GM21367 (cell line): Measurements from ENCODE around the gene TRPM4.
"Not testable (repeated sequence)": the region's sequence is repeated elsewhere in the genome, so short reads cannot be mapped to it uniquely, and the experiment has no call there.

Experiments
- ATAC-seq: cut with Tn5 transposase; IDR thresholded peaks from one replicate; pipeline ENCODE4 v1.9.1; 2021; ENCODE audit not compliant: unreplicated experiment

Gene TRPM4

GRCh38 chr19:49157445-49158224 is at the start of gene TRPM4:
TRPM4 (plus strand) TSS chr19:49157792; CDS start chr19:49157867, 75 bp downstream.
- no peak for ATAC-seq

- no peak for ATAC-seq
Measured at GRCh38 chr19:49109051-49109450, 48.5 kb upstream of the TRPM4 start.

- ATAC-seq, result no peak
Measured at GRCh38 chr19:49109569-49110233, 47.9 kb upstream of the TRPM4 start.

DNA sequence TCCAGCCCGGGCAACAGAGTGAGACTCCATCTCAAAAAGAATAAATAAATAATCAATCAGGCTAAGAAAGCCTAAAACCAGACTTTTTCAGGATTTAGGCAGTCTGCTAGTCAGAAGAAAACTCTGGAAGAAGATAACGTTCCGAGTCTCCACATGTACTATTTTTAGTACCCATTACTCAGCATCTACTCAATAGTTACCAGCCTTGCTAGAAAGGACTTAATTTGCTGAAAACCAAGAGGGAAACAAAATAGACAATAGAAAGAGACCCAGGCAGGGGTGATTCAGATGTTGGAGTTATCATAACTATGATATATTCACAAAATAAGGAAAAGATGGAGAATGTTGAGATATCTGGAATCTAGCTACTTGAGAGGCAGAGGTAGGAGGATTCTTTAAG is 47.0 kb upstream of the TRPM4 start:
- no peak for ATAC-seq

GRCh38 chr19:49111218-49111998 is 46.2 kb upstream of the TRPM4 start:
- no peak for ATAC-seq

- ATAC-seq, result peak; percentile 46
Measured at GRCh38 chr19:49113762-49114629, 43.6 kb upstream of the TRPM4 start, which contains the start of gene LIN7B. LIN7B (plus strand) TSS chr19:49114370; CDS start chr19:49114405, 35 bp downstream.

GRCh38 chr19:49114630-49115363 is 42.8 kb upstream of the TRPM4 start:
- ATAC-seq, result no peak

DNA sequence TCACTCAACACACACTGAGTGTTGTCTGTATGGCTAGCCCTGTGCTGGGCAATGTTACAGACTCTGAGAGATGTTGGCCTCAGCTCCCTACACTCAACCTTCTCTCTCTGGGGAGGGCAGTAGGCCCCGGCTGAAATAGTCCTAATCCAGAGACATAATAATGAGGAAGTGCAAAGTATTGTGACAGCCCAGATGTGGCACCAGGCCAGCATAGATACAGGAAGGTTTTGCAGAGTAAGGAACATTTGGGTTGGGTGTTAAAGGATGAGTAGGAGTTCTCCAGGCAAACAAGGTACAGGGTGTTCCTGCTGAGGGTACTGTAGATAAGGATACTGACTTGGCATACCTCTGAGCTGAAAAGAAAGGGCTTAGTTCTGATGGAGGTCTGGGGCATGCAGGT is 41.0 kb upstream of the TRPM4 start:
- ATAC-seq, result no peak

- no peak for ATAC-seq
Measured at GRCh38 chr19:49117677-49118564, 39.7 kb upstream of the TRPM4 start.

DNA sequence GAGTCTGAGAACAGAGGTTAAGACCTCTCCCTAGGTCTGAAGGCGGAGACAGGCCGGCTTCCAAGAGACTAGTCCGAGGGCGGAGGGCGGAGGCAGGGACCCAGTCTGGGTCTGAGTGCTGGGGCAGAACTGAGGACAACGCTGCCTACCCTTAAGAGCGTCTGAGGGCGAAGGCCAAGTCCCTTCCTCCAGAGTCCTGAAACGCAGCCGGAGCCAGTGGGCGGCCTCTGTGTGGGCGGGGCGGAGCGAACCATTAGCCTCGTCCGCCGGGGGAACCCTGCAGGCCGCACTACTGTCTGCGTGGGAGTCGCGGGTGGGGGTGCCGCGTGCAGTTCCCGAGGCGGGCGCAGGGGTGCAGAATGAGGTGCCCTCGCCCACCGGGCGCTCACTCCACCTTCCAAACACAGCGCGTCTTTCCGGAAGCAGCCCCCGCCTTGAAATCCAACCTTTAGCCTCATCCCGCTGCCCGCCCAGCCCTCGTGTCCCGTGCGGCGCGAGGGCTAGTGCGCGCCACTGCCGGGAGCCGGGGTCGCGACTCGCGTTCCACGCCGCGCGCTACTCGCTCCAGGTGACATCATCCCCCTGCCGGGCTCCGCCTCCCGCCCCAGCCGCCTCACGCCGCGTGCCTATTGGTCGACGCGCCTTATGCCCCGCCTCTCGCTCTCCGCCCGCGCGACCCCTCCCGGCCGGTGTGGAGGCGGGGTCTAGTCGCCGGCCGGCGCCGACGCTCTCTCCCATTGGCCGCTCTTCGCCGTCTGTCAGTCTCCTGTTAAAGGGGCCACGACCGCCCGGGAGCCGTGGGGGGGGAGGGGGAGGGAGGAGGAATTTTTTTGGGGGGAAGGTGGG is 38.8 kb upstream of the TRPM4 start, which contains the start of gene C19orf73:
Gene C19orf73, minus strand, starts transcription at position 579 of the 846 bp plus-strand sequence. Its CDS starts 121 bp downstream, at position 458.
- peak; percentile 63 for ATAC-seq

DNA sequence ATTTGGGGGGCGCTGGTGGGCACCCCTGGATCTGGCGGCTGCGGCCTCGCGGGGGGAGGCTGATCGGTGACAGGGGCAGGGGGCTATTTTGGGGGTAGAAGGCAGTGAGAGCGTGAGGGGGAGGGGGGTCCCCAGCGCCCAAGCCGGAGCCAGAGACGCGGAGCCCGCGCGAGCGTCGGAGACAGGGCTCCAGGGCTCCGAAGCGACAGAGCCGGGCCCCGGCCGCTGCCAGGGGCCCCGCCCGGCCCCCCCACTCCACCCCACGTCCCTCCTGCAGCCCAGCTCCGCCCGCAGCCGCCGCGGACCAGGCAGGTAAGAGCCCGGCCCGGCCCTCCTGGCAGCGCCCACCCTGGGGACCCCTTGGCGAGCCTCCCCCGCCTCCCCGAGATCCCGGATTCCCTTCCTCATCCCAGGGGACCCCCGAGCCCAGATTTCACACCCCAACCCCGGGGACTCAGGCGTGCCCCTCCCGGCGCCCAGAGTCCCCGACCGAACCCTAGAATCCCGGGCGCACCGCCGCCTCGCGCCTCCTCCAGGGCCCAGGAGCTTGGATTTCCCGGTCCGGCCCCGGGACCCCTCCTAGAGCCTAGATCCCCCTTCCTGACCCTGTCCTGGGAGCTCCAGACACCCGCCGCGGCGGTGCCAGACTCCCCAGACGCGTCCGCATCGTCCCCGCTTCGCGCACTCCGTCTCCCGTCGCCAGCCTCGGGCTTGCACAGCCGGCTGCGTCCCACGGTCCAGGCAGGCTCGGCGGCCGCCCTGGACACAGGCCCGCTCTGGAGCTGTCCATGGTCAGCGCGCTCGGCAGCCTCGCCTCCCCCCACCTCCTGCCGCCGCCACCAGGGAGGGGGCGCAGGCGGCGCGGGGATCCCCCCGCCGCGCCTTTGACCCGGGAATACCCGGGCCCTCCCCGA is 37.9 kb upstream of the TRPM4 start, which contains the start of gene PPFIA3:
Gene PPFIA3, plus strand, starts transcription at position 134 of the 914 bp plus-strand sequence. CDS start 8,330 bp downstream, outside the sequence.
- ATAC-seq, result no peak

DNA sequence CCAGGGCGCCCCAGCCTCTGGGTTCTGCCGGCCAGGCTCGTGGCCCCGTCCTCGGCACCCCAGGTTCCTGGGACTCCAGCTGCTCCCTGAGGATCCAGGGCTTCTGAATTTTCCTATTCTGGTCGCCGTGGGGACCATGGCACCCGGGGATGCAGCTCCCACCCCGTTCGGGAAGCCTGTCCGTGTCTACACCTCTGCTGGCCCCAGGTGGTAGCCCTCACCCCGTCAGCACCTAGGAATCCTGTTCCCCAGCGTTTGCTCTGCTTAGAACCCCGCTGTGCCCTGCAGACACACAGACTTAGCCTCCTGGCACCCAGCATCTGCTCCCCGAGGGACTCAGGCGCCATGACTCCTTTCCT is 37.3 kb upstream of the TRPM4 start:
- ATAC-seq, result no peak

GRCh38 chr19:49120868-49121267 is 36.7 kb upstream of the TRPM4 start:
- no peak for ATAC-seq

- not testable (repeated sequence) for ATAC-seq
Measured at GRCh38 chr19:49121841-49122240, 35.8 kb upstream of the TRPM4 start.

DNA sequence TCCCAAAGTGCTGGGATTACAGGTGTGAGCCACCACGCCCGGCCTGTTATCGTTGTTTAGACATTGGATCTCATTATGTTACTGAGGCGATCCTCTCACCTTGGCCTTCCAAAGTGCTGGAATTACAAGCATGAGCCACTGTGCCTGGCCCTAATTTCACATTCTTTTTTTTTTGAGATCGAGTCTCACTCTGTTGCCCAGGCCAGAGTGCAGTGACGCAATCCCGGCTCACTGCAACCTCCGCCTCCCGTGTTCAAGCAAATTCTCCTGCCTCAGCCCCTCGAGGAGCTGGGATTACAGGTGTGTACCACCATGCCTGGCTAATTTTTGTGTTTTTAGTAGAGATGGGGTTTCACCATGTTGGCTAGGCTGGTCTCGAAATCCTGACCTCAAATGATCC is 34.3 kb upstream of the TRPM4 start:
- not testable (repeated sequence) for ATAC-seq

DNA sequence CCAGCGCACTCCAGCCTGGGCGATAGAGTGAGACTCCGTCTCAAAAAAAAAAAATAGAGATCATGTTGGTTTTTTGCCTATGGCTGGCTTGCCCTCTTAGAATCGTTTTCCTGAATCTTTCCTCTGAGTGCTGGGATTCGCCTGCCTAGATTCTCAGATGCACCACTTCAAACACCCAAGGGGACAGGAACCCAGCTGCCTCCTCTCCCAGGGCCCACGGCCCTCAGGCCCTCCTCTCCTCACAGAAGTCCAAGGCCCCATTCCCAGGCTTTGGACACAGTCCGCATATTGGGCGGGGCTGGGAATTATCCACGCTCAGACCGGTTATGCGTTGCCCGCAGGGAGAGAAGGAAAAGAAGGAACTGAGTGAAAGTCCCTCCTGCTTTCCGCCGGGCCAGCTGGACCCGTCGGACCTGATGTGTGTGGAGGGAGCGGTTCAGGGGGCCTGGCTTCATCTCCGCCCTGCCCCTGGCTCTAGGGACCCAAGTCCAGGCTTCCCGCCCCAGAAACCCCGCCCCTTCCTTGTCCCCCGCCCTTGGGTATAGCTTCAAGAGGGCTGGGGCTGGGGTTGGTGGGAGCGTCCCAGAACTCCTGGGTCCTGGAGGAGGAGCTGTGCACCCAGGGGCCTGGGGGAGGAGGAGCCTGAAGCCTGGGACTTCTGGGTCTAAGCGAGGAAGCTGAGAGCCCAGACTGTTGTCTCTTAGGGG is 32.4 kb upstream of the TRPM4 start:
- no peak for ATAC-seq
